Spleen (tissue), 11 donors: ENCODE data around the gene ALKBH1. TPM values are rescaled to one million over a fixed set of nuclear protein-coding genes. Genes with fewer than 3 reads are reported as not detected.
"Not testable (repeated sequence)": the region's sequence is repeated elsewhere in the genome, so short reads cannot be mapped to it uniquely, and the experiment has no call there.

Experiments
- DNase-seq: peaks from one replicate; pipeline ENCODE4 v3.0.0-alpha.2; 2020
- H3K27ac ChIP-seq, 8 donors: fragments of 200-600 bp; sonication (generic) in 7 of 8; 1 replicate in 4 of 8; 2 replicates in 4 of 8; pipeline versions ENCODE4 v1.5.0 to v1.8.0; 2016 to 2021; ENCODE audit warnings: inconsistent platforms in 4 of 8, mild to moderate bottlenecking in 4 of 8, moderate library complexity in 1 of 8
- H3K27me3 ChIP-seq, 7 donors: fragments of 200-600 bp; sonication (generic) in 6 of 7; replicated peaks in 1 of 7; 1 replicate in 4 of 7; 2 replicates in 3 of 7; pipeline versions ENCODE4 v1.5.0 to v1.8.0; 2016 to 2021; ENCODE audit warnings: inconsistent platforms in 3 of 7, mild to moderate bottlenecking in 1 of 7
- H3K36me3 ChIP-seq, 6 donors: fragments of 200-600 bp; sonication (generic) in 5 of 6; 1 replicate in 4 of 6; 2 replicates in 2 of 6; pipeline versions ENCODE4 v1.5.0 to v1.8.0; 2016 to 2021; ENCODE audit warnings: inconsistent platforms in 2 of 6
- H3K4me1 ChIP-seq, 6 donors: fragments of 200-600 bp; sonication (generic) in 5 of 6; 1 replicate in 3 of 6; 2 replicates in 3 of 6; pipeline versions ENCODE4 v1.5.0 to v1.8.0; 2016 to 2021; ENCODE audit warnings: inconsistent platforms in 3 of 6
- H3K4me3 ChIP-seq, 8 donors: fragments of 200-600 bp; sonication (generic) in 7 of 8; 1 replicate in 4 of 8; 2 replicates in 4 of 8; pipeline versions ENCODE4 v1.5.0 to v1.8.0; 2016 to 2021; ENCODE audit warnings: inconsistent platforms in 4 of 8, mild to moderate bottlenecking in 4 of 8, moderate library complexity in 2 of 8
- H3K9me3 ChIP-seq, 8 donors: fragments of 200-600 bp; sonication (generic) in 7 of 8; 1 replicate in 4 of 8; 2 replicates in 4 of 8; pipeline versions ENCODE4 v1.5.0 to v1.8.0; 2016 to 2021; ENCODE audit warnings: inconsistent platforms in 4 of 8
- POLR2A ChIP-seq, 3 donors: fragments of 450-650 bp; IDR thresholded peaks; one replicate each; pipeline ENCODE4 v1.5.1; 2017; ENCODE audit warnings: antibody characterized with exemption in 3 of 3, mild to moderate bottlenecking in 1 of 3
- POLR2AphosphoS5 ChIP-seq, 3 donors: sonication (generic); formaldehyde crosslinking; IDR thresholded peaks; one replicate each; pipeline ENCODE4 v1.5.1; 2017; ENCODE audit warnings: antibody characterized with exemption in 3 of 3
- WGBS, 5 donors: extraction: QIAGEN DNeasy Blood & Tissue Kit in 3 of 5; methylation state at CpG; one replicate each; pipeline versions ENCODE4 v1.1.5 to v1.1.7; 2013 to 2018; 5-methylcytosine and 5-hydroxymethylcytosine counted together
- intact Hi-C: fragments of 100-400 bp; cut with DNase I; formaldehyde crosslinking; loops from one replicate; pipeline ENCODE4 v1.15.0; 2023; ENCODE audit warnings: low total_unique reads
- polyA plus RNA-seq, 3 donors: library from polyadenylated mRNA; stranded (reverse); fragments of 200-250 nt; gene quantifications; one replicate each; pipeline ENCODE4 v1.2.1, GENCODE V29; 2013
- total RNA-seq, 7 donors: library from RNA; depleted of rRNA in 3 of 7; stranded (reverse); fragments of >200 nt in 3 of 7; fragmentation: NEBNext Ultra II Directional in 4 of 7; extraction: Animal tissue kit (Norgen Biotek cat#: 25700) in 4 of 7; gene quantifications; one replicate each; pipeline versions ENCODE4 v1.1.0 to v1.2.1, GENCODE V29; 2016 to 2021
- TF ChIP-seq, protein P1 (sequence below), 11 experiments: fragments of 200-600 bp in 7 of 11; fragments of 450-650 bp in 4 of 11; sonication (generic) in 4 of 11; IDR thresholded peaks in 8 of 11; conservative IDR thresholded peaks in 3 of 11; 1 replicate in 7 of 11; 2 replicates in 4 of 11; pipeline versions ENCODE4 v1.4.0 to v1.8.0; 2016 to 2021; ENCODE audit warnings: antibody characterized with exemption in 11 of 11, inconsistent platforms in 4 of 11, mild to moderate bottlenecking in 1 of 11
- donor health status: healthy with polysubstance abuse.
- donor health status: DM: no; HTN: no; CAD: no; lungs with moderate emphysema.
- donor health status: DM: no; HTN: no; CAD: no.
- donor health status: Bipolar disorder and iron deficiency.
- donor health status: healthy.
- donor health status: DM: no; HTN: no; CAD: no.
- donor health status: DM: yes; HTN: yes; CAD: no.

The ALKBH1 gene
- total and polyA plus RNA-seq, 10 donors: 7.7 to 17.7 (median 11.2) TPM

DNA sequence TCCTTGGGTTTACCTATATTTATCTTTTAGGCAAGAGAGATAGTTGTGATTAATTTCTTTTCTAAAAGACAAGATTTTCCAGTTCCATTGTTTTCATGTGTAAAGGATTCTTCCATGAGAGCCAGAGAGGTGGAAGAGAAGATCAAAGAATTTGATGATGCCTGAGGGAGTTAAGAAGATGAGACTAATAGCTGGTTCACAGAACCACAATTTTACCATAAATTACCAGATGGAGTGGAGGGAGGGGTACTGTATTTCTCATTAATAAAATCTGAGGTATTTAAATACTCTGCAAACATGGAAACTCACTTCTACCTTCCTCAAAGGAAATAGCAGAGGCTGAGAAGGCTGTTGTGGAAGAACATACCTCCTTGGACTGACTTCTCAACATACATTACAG, 34.6 kb downstream of the ALKBH1 start:
- Histone ChIP-seq H3K27ac (no peak overlapping the region), H3K4me1 (no peaks in the 10 kb centered on the region), H3K9me3 (no peaks in the 10 kb centered on the region), H3K27me3 (no peaks in the 10 kb centered on the region), H3K4me3 (no peak overlapping the region), H3K36me3 (peaks cover 0 to 66% (median 39%) of the 10 kb centered on the region in 6 donors)
- intact Hi-C loops: no loop called here
- DNase-seq: no peak
- TF ChIP-seq, protein P1, sequence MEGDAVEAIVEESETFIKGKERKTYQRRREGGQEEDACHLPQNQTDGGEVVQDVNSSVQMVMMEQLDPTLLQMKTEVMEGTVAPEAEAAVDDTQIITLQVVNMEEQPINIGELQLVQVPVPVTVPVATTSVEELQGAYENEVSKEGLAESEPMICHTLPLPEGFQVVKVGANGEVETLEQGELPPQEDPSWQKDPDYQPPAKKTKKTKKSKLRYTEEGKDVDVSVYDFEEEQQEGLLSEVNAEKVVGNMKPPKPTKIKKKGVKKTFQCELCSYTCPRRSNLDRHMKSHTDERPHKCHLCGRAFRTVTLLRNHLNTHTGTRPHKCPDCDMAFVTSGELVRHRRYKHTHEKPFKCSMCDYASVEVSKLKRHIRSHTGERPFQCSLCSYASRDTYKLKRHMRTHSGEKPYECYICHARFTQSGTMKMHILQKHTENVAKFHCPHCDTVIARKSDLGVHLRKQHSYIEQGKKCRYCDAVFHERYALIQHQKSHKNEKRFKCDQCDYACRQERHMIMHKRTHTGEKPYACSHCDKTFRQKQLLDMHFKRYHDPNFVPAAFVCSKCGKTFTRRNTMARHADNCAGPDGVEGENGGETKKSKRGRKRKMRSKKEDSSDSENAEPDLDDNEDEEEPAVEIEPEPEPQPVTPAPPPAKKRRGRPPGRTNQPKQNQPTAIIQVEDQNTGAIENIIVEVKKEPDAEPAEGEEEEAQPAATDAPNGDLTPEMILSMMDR (IDR thresholded peaks at IDR 0.05 in 8 of 11, conservative IDR thresholded peaks at IDR 0.05 in 3 of 11): no peak
- TF ChIP-seq POLR2A (IDR thresholded peaks at IDR 0.05) (no peak), POLR2AphosphoS5 (IDR thresholded peaks at IDR 0.05) (no peak)

DNA sequence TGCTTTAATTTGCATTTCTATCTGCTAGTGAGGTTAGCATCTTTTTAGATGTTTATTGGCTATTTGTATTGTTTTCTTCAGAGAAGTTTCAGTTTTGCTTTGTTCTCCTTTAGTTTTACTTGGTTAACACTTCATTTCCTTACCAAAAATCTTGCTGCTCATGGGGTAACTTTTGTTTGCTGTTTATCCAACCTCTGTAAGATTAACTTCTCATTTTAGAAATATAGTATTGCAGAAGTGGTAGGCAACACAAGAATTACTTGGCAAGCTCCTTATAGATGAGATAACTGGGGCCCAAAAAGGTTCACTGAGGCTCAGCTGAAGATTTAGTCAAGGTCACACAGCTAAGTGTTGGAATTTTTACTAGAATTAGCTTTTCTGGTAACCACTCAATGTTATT, 40.5 kb downstream of the ALKBH1 start:
- no peak for TF ChIP-seq POLR2AphosphoS5 (IDR thresholded peaks at IDR 0.05)
- TF ChIP-seq, protein P1 (IDR thresholded peaks at IDR 0.05 in 8 of 11, conservative IDR thresholded peaks at IDR 0.05 in 3 of 11): no peak
- no peak for TF ChIP-seq POLR2A (IDR thresholded peaks at IDR 0.05)
- Histone ChIP-seq H3K27me3 (no peaks in the 10 kb centered on the region), H3K36me3 (peaks cover 0 to 10% (median 4%) of the 10 kb centered on the region in 6 donors), H3K4me1 (peaks cover 0 to 7% (median 0%) of the 10 kb centered on the region in 6 donors), H3K4me3 (no peak overlapping the region), H3K9me3 (no peaks in the 10 kb centered on the region), H3K27ac (peak overlapping the region in 4 of 8 donors; percentile 15 to 71 (median 54))
- no peak for DNase-seq
- intact Hi-C loops: no loop called here

DNA sequence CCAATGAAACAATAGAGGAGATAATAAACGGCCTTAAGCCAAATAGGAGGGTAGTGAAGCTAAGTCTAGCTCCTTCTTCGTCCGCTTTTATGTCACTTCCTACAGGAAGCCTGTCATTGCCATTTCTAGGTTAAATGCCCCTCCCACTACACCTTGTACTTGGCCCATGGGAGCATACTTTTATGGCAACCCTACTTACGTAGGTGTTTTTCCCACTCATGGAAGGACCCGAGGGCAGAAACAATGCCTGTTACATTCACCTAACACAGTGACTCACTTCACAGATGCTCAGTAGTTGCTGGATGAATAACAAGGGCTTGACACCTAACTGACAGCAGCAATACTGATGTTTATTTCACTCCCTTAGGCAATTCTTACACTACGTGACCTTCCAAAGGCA, 44.5 kb downstream of the ALKBH1 start:
- TF ChIP-seq, protein P1 (IDR thresholded peaks at IDR 0.05 in 8 of 11, conservative IDR thresholded peaks at IDR 0.05 in 3 of 11): no peak
- TF ChIP-seq POLR2A (IDR thresholded peaks at IDR 0.05) (no peak), POLR2AphosphoS5 (IDR thresholded peaks at IDR 0.05) (no peak)
- 68 to 77% (median 70%) methylated on average over 6 of the region's 6 CpGs for WGBS, 5 donors
- no peak overlapping the region for H3K4me3 ChIP-seq
- no peak overlapping the region for H3K27ac ChIP-seq
- no peaks in the 10 kb centered on the region for H3K27me3 ChIP-seq
- no peak for DNase-seq
- no peaks in the 10 kb centered on the region for H3K36me3 ChIP-seq
- H3K4me1 ChIP-seq: peaks cover 0 to 20% (median 0%) of the 10 kb centered on the region in 6 donors
- no peaks in the 10 kb centered on the region for H3K9me3 ChIP-seq
- intact Hi-C loops: no loop called here

DNA sequence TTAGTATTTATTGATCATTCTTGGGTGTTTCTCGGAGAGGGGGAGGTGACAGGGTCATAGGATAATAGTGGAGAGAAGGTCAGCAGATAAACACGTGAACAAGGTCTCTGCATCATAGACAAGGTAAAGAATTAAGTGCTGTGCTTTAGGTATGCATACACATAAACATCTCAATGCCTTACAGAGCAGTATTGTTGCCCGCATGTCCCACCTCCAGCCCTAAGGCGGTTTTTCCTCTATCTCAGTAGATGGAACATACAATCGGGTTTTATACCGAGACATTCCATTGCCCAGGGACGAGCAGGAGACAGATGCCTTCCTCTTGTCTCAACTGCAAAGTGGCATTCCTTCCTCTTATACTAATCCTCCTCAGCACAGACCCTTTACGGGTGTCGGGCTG, 46.3 kb downstream of the ALKBH1 start:
- DNase-seq, H3K4me3 ChIP-seq, intact Hi-C loops, H3K36me3 ChIP-seq, H3K9me3 ChIP-seq, H3K27me3 ChIP-seq, H3K27ac ChIP-seq: not testable (repeated sequence)
- WGBS, 5 donors: 74 to 91% (median 83%) methylated on average over 2 to 9 of the region's 9 CpGs
- H3K4me1 ChIP-seq: peaks cover 0 to 31% (median 12%) of the 10 kb centered on the region in 6 donors

DNA sequence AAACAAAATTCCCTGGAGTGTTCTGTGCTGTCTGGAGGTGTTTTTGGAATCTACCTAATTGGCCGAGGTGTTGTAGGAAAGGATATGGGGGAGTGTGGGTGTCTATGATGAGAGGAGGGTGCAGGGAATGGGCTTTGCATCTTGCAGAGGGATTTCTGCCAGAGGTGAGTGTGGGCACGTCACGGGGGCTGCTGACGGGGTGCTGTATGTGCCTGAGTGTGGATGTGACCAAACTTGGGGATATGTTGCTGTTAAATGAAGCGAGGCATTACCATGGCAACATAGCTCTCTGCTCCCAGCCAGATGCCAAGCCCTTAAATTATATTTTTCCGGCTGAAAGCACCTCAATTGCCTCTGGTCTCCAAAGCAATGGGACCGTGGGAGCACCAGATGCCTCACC, 47.1 kb downstream of the ALKBH1 start:
- Histone ChIP-seq H3K36me3 (no peaks in the 10 kb centered on the region), H3K27ac (peak overlapping the region in 3 of 8 donors; percentile 63 to 80 (median 74)), H3K4me1 (peaks cover 0 to 39% (median 19%) of the 10 kb centered on the region in 6 donors), H3K27me3 (no peaks in the 10 kb centered on the region), H3K4me3 (no peak overlapping the region), H3K9me3 (no peaks in the 10 kb centered on the region)
- intact Hi-C loops: no loop called here
- 86 to 92% (median 89%) methylated on average over 7 of the region's 7 CpGs for WGBS, 5 donors
- TF ChIP-seq POLR2A (IDR thresholded peaks at IDR 0.05) (no peak), POLR2AphosphoS5 (IDR thresholded peaks at IDR 0.05) (no peak)
- TF ChIP-seq, protein P1 (IDR thresholded peaks at IDR 0.05 in 8 of 11, conservative IDR thresholded peaks at IDR 0.05 in 3 of 11): no peak
- no peak for DNase-seq
